ENCODE data around the gene ID2.

The ID2 gene, protein sequence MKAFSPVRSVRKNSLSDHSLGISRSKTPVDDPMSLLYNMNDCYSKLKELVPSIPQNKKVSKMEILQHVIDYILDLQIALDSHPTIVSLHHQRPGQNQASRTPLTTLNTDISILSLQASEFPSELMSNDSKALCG

DNA sequence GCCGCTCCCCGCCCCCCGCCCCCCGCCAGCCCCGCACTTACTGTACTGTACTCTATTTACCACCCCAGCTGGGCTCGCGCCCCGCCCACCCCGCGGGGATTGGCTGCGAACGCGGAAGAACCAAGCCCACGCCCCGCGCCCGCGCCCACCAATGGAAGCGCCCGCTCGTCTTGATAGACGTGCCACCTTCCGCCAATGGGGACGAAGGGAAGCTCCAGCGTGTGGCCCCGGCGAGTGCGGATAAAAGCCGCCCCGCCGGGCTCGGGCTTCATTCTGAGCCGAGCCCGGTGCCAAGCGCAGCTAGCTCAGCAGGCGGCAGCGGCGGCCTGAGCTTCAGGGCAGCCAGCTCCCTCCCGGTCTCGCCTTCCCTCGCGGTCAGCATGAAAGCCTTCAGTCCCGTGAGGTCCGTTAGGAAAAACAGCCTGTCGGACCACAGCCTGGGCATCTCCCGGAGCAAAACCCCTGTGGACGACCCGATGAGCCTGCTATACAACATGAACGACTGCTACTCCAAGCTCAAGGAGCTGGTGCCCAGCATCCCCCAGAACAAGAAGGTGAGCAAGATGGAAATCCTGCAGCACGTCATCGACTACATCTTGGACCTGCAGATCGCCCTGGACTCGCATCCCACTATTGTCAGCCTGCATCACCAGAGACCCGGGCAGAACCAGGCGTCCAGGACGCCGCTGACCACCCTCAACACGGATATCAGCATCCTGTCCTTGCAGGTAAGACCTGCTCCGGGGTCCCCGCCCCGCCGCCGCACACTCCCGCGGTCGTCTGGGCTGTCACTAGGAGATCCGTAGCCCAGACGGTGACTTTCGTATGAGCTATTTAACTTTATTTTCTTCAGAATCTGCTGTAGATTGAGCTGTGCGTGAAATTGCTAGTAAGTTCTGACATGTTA lies at the start of gene ID2:
Gene ID2 (plus strand): TSS at position 271 of the 907 bp plus-strand sequence. CDS start 110 bp downstream, at position 381.
- H3K9ac ChIP-seq, result peak within 1 kb of the TSS; percentile 75
- peaks cover 65% of the 10 kb centered on the region for H3K4me1 ChIP-seq
- no peaks in the 10 kb centered on the region for H3K36me3 ChIP-seq
- peak within 1 kb of the TSS; percentile 73 for H3K4me3 ChIP-seq
- peaks cover 81% of the 10 kb centered on the region for H3K27me3 ChIP-seq
- H3K4me2 ChIP-seq, result peak within 1 kb of the TSS; percentile 98
- H3K9me3 ChIP-seq, result 0 out of 2 replicates have a peak, but pooled peaks cover 1% of the 10 kb centered on the region
- no peak for TF ChIP-seq Cebpa-rat (IDR thresholded peaks at IDR 0.05)
- H4K20me1 ChIP-seq, result peaks cover 29% of the 10 kb centered on the region
- H3K27ac ChIP-seq, result no peak within 1 kb of the TSS; the same call in 1 of the 2 replicates

DNA sequence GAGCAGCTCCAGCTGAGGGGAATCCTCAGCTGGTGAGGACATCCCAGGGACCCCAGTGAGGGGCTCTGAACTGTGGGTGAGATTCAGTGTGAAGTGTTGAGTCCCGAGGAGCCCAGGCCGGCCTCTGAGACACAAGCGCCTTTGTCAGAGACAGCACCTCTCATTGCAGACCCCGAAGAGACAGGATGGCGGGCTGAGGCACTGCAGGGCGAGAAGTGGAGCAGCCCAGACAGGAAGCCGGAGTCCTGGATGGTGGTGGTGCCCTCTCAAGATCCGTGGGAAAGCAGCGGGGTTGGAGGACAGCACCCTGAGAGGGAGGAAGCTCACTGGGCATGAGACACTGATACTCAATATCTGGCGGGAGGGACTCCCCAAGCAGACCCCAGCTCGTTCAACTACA lies 49.1 kb upstream of the ID2 start:
- no peak for TF ChIP-seq Cebpa-rat (IDR thresholded peaks at IDR 0.05)
- Histone ChIP-seq H3K4me3 (no peak overlapping the region), H3K4me1 (peaks cover 57% of the 10 kb centered on the region), H3K27me3 (no peaks in the 10 kb centered on the region), H3K9ac (no peak overlapping the region), H3K27ac (no peak overlapping the region), H4K20me1 (no peaks in the 10 kb centered on the region), H3K4me2 (peak overlapping the region; percentile 80), H3K9me3 (no peaks in the 10 kb centered on the region), H3K36me3 (no peaks in the 10 kb centered on the region)

DNA sequence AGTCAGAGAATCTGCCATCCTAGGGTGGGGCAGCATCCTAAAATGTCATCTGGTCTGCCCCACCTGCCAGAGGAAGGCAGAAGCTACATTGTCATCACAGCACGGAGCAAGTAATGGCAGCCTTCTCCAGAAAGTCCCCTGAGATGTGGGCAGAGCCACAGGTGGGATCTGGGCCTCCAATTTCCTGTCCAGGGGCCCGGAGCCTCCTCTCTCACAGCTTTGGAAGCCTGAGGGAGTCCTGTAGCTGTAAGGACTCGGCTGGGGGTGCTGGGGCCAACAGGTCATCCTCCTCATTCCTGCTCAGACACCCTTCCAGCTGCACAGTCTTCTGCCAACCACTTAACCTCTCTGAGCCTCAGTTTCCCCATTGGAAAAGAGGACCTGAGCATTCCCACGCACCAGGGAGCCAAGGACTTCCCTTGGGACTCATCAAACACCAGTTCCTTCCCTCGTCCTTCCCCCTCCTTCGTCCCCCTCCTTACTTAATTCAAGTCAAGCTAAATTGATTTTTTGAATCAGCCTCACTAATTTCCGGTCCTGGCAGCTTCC lies 48.6 kb upstream of the ID2 start:
- Histone ChIP-seq H3K9me3 (no peaks in the 10 kb centered on the region), H3K9ac (0 out of 2 replicates have a peak overlapping the region, but pooled peaks have one; percentile 12), H3K36me3 (no peaks in the 10 kb centered on the region), H3K4me3 (no peak overlapping the region), H4K20me1 (no peaks in the 10 kb centered on the region), H3K27me3 (no peaks in the 10 kb centered on the region), H3K4me1 (peaks cover 52% of the 10 kb centered on the region), H3K4me2 (peak overlapping the region; percentile 80), H3K27ac (0 out of 2 replicates have a peak overlapping the region, but pooled peaks have one; percentile 12)
- TF ChIP-seq Cebpa-rat (IDR thresholded peaks at IDR 0.05), result no peak

DNA sequence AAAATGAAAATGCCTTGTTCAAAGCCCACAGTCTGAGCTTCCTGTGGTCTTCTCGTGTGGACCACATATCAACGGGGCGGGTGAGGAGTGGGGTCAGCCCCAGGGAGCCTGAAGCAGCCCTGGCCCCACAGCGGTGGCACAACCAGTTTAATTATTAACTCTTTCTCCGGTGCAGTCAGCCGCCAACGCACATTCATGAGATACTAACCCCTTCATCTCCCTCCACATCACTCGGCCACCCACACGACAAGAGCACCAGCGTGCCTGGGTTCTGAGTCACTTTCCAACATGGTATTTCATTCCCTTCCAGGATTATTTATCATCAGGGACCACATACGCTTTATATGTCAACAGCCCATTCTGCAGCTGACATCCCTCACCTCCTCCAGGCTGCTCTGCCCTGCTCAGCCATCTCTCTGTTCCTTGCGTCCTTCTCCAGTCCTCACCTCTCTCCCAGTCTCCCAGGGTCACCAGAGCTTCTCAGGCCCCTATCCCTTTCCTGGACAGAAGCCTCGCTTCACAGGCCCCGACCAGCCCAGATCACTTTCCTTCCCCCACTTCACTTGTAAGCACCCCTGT lies 48.0 kb upstream of the ID2 start:
- Histone ChIP-seq H3K27ac (0 out of 2 replicates have a peak overlapping the region, but pooled peaks have one; percentile 12), H3K9me3 (no peaks in the 10 kb centered on the region), H3K4me1 (peaks cover 47% of the 10 kb centered on the region), H3K4me2 (peak overlapping the region; percentile 80), H3K27me3 (no peaks in the 10 kb centered on the region), H3K36me3 (no peaks in the 10 kb centered on the region), H3K4me3 (no peak overlapping the region), H4K20me1 (no peaks in the 10 kb centered on the region), H3K9ac (0 out of 2 replicates have a peak overlapping the region, but pooled peaks have one; percentile 12)
- no peak for TF ChIP-seq Cebpa-rat (IDR thresholded peaks at IDR 0.05)

DNA sequence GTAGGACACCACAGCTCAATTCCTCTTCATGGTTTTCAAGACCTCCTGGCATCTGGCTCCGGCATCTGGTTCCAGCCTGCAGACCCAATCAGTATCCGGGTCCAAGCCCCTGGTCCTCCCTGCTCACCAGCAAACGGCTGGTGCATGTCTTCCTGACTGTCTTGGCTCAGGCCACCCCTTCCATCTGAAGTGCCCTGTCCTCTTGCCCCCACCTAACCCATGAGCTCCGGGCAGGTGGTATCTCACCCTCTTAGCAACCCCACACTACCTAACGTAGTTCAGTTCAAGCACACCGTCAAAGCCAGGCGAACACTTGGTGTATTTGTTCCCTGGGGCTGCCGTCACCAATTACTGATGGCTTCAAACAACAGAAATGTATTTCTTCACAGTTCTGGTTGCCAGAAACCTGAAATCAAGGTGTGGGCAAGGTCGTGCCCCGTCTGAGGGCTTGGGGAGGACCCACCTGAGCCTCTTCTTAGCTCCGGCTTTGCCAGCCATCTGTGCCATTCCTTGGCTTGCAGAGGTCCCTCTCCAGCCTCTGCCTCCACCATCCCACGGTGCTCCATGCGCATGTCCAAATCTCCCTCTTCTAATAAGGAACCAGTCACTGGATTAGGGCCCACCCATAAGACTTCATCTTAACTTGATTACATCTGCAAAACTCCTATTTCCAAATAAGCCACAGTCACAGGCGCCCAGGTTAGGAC lies 47.2 kb upstream of the ID2 start:
- Histone ChIP-seq H3K27ac (no peak overlapping the region), H3K9me3 (no peaks in the 10 kb centered on the region), H3K4me2 (no peak overlapping the region), H3K27me3 (no peaks in the 10 kb centered on the region), H3K4me3 (no peak overlapping the region), H3K9ac (no peak overlapping the region), H3K36me3 (no peaks in the 10 kb centered on the region), H4K20me1 (no peaks in the 10 kb centered on the region), H3K4me1 (peaks cover 39% of the 10 kb centered on the region)
- TF ChIP-seq Cebpa-rat (IDR thresholded peaks at IDR 0.05), result no peak

DNA sequence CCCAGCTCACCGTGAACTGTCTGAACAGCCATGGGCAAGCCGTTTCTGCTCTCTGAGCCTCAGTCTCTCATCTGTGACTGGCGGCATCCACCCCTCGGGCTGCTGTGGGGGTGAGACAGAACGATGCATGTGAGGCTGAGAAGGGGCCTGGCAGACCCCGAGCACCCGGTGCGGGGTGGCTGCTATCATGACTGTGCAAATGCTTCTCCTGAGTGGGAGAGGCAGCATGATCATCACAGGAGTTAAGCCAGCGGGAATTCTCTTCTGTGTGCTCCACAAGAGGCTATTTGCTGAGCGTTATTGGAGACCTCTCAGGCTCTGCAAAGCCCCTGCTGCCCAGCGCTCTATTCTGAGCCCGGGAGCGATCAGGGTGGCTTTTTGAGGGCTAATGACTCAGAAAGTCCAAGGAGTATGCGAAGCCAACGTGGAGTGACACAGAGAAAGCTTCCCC lies 45.8 kb upstream of the ID2 start:
- peaks cover 30% of the 10 kb centered on the region for H3K4me1 ChIP-seq
- no peak overlapping the region for H3K27ac ChIP-seq
- H3K9me3 ChIP-seq, result no peaks in the 10 kb centered on the region
- no peaks in the 10 kb centered on the region for H4K20me1 ChIP-seq
- no peak overlapping the region for H3K9ac ChIP-seq
- H3K27me3 ChIP-seq, result no peaks in the 10 kb centered on the region
- H3K4me2 ChIP-seq, result no peak overlapping the region
- no peak overlapping the region for H3K4me3 ChIP-seq
- TF ChIP-seq Cebpa-rat (IDR thresholded peaks at IDR 0.05), result no peak
- no peaks in the 10 kb centered on the region for H3K36me3 ChIP-seq

DNA sequence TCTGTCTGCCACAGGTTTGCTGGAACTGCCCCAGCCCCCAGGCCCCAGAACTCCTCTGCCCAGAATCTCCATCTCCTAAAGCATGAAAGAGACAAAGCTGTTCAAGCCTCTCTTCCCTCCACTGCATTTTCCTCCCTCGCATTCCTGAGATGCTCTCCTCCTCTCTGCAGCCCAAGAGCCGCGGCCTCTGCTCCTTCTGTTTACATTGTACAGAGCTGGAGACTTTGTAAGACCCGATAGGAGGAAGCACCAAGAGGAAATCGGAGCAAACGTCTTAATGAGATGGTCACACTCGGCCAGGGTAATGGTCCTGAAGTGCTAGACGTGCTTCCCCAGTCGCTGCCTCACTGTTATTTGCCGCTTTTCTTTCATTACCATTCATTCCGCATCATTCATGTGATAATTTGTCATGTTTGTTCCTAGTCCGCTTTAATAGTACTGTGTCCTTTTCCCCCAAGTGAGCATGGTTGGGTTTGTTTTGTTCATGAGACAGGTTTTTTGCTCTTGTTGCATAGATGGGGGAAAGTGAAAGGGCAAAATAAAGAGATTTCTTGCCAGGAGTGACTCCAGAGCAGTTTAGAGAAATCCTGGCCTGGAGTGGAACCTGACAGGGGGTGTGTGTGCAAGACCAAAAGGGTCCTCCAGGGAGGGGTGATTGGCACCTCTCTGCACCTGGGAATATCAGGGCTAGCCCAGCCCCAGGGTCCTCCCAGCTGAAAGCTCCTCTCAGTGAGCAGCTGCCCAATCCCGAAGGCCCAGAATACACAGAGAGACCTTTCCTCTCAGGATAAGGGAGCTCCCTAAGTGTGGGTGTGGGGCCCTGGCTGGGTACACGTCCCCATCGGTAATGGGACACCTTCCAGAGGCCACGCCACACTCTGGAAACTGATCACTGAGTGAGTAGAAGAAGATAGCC lies 44.9 kb upstream of the ID2 start:
- Histone ChIP-seq H3K9ac (no peak overlapping the region), H3K4me1 (peaks cover 21% of the 10 kb centered on the region), H4K20me1 (no peaks in the 10 kb centered on the region), H3K4me2 (no peak overlapping the region), H3K4me3 (no peak overlapping the region), H3K9me3 (no peaks in the 10 kb centered on the region), H3K36me3 (no peaks in the 10 kb centered on the region), H3K27ac (no peak overlapping the region), H3K27me3 (no peaks in the 10 kb centered on the region)
- TF ChIP-seq Cebpa-rat (IDR thresholded peaks at IDR 0.05), result no peak

DNA sequence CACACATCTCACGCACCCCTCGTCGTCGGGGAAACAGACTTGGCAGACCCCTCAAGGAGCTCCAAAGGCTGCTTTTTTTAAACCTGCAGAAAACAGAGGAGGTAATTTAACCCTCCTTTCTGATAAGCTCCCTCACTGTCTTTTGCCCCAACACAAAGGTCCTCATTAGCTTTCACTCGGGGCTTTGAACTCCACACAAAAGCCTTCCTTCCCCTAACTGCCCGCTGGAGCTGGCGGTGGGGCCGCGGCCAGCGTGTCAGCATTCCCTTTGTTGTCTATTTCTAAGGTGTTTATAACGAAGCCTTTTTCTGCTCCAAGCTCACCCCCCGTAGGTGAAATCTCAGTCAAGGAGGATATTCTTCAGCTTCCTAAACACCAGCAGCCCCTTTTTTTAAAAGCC lies 43.5 kb upstream of the ID2 start:
- Histone ChIP-seq H3K36me3 (no peaks in the 10 kb centered on the region), H4K20me1 (no peaks in the 10 kb centered on the region), H3K27me3 (no peaks in the 10 kb centered on the region), H3K9ac (no peak overlapping the region), H3K9me3 (no peaks in the 10 kb centered on the region), H3K4me1 (peaks cover 8% of the 10 kb centered on the region), H3K4me2 (no peak overlapping the region), H3K27ac (no peak overlapping the region), H3K4me3 (no peak overlapping the region)
- TF ChIP-seq Cebpa-rat (IDR thresholded peaks at IDR 0.05), result no peak
